ENCODE measurements around the gene TOP1. TPM values are rescaled to one million over a fixed set of nuclear protein-coding genes. Genes with fewer than 3 reads are reported as not detected.

TOP1 gene
- 108 and 125 TPM in 2 replicates for total RNA-seq (2021)
- percentile 96 among the genes with signal in this experiment for Bru-seq, nascent RNA
- BruChase-seq, experiment 1, labeled RNA remaining after a 2-hour chase: percentile 90 among the genes with signal in this experiment
- BruChase-seq, experiment 2, labeled RNA remaining after a 6-hour chase: percentile 93 among the genes with signal in this experiment
- long read RNA-seq, transcript TOP1-201 (21 exons, 3,738 nt): major isoform, 41 of 78 reads
- long read RNA-seq, partial matches to known transcripts: 32 of 78 reads
- long read RNA-seq, other reads (novel, unspliced or antisense): 5 of 78 reads

DNA sequence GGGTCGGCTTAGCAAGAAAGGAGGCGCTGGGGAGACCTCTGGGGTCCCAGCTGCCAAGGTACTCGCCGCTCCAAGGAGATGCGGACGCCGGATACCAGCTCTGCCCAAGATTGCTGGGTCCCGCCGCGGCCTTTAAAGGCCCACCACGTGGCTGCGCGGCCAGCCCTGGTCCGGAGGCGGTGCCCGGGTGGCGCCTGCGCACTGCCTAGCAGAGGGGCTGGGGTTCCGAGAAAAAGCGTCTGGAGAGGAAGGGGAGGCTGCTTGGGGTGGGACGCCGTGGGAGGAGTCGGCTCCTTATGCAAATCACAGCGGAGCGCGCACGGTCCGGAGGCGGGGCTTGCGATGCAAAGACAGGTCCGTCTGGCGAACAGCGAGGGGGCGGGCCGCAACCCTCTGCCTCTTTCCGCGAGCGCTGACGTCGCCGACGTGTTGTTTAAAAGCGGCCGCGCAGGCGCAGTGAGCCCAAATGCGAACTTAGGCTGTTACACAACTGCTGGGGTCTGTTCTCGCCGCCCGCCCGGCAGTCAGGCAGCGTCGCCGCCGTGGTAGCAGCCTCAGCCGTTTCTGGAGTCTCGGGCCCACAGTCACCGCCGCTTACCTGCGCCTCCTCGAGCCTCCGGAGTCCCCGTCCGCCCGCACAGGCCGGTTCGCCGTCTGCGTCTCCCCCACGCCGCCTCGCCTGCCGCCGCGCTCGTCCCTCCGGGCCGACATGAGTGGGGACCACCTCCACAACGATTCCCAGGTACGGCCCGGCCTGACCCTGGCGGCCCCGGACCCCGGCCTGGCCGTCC is at the start of gene TOP1:
TSS of gene TOP1 (plus strand) at position 464 of the 791 bp plus-strand sequence. CDS start at position 710, 246 bp downstream.
- peaks cover 35% of the 10 kb centered on the region for H3K4me1 ChIP-seq (ENCODE audit: insufficient read depth, low read length, poor library complexity, severe bottlenecking)
- TF ChIP-seq, protein P1, sequence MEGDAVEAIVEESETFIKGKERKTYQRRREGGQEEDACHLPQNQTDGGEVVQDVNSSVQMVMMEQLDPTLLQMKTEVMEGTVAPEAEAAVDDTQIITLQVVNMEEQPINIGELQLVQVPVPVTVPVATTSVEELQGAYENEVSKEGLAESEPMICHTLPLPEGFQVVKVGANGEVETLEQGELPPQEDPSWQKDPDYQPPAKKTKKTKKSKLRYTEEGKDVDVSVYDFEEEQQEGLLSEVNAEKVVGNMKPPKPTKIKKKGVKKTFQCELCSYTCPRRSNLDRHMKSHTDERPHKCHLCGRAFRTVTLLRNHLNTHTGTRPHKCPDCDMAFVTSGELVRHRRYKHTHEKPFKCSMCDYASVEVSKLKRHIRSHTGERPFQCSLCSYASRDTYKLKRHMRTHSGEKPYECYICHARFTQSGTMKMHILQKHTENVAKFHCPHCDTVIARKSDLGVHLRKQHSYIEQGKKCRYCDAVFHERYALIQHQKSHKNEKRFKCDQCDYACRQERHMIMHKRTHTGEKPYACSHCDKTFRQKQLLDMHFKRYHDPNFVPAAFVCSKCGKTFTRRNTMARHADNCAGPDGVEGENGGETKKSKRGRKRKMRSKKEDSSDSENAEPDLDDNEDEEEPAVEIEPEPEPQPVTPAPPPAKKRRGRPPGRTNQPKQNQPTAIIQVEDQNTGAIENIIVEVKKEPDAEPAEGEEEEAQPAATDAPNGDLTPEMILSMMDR (conservative IDR thresholded peaks at IDR 0.05; ENCODE audit: low read depth, low read length): no peak
- no peak for TF ChIP-seq EZH2 (IDR thresholded peaks at IDR 0.05; ENCODE audit: borderline replicate concordance, low read depth, low read length, poor library complexity, severe bottlenecking)
- no peaks in the 10 kb centered on the region for H3K36me3 ChIP-seq (ENCODE audit: insufficient read depth, low read length, poor library complexity, severe bottlenecking)
- no TSS peak for BruUV-seq (replicated peaks)
- intact Hi-C loops (cut with micrococcal nuclease; ENCODE audit: unreplicated experiment): loop anchor here (1.0 kb wide), 1 partner anchor 38 kb away; no protein-coding TSS in a partner anchor
- peak within 1 kb of the TSS; percentile 96 for H3K4me3 ChIP-seq (ENCODE audit: low read depth, low read length, poor library complexity, severe bottlenecking)
- H3K9me3 ChIP-seq (ENCODE audit: low read depth, low read length, poor library complexity, severe bottlenecking): no peaks in the 10 kb centered on the region
- CTCF ChIA-PET: interaction anchor here (0.6 to 1.2 kb wide), 3 partner anchors 38 to 60 kb away, joined by 3 to 7 read pairs (median 6); no protein-coding TSS in a partner anchor
- H3K27me3 ChIP-seq (replicated peaks; ENCODE audit: insufficient read depth, low read depth, low read length, poor library complexity): no peaks in the 10 kb centered on the region
- peak; percentile 100 for DNase-seq (ENCODE audit: low spot score)
- H3K27ac ChIP-seq (ENCODE audit: low read depth, low read length, poor library complexity, severe bottlenecking): peak within 1 kb of the TSS; percentile 98
- POLR2A ChIA-PET (ENCODE audit: low non-redundant PET): no interaction called here

GRCh38 chr20:40979247-40979646 is 49.4 kb upstream of the TOP1 start:
- Histone ChIP-seq H3K36me3 (ENCODE audit: insufficient read depth, low read length, poor library complexity, severe bottlenecking) (no peaks in the 10 kb centered on the region), H3K27ac (ENCODE audit: low read depth, low read length, poor library complexity, severe bottlenecking) (no peak overlapping the region), H3K9me3 (ENCODE audit: low read depth, low read length, poor library complexity, severe bottlenecking) (peaks cover 15% of the 10 kb centered on the region), H3K27me3 (replicated peaks; ENCODE audit: insufficient read depth, low read depth, low read length, poor library complexity) (no peaks in the 10 kb centered on the region), H3K4me1 (ENCODE audit: insufficient read depth, low read length, poor library complexity, severe bottlenecking) (no peaks in the 10 kb centered on the region), H3K4me3 (ENCODE audit: low read depth, low read length, poor library complexity, severe bottlenecking) (no peak overlapping the region)
- TF ChIP-seq, protein P1 (conservative IDR thresholded peaks at IDR 0.05; ENCODE audit: low read depth, low read length): no peak
- no peak for TF ChIP-seq EZH2 (IDR thresholded peaks at IDR 0.05; ENCODE audit: borderline replicate concordance, low read depth, low read length, poor library complexity, severe bottlenecking)
- POLR2A ChIA-PET (ENCODE audit: low non-redundant PET): no interaction called here
- CTCF ChIA-PET: no interaction called here
- BruUV-seq (replicated peaks): no TSS peak
- intact Hi-C loops (cut with micrococcal nuclease; ENCODE audit: unreplicated experiment): no loop called here
- no peak for DNase-seq (ENCODE audit: low spot score)

DNA sequence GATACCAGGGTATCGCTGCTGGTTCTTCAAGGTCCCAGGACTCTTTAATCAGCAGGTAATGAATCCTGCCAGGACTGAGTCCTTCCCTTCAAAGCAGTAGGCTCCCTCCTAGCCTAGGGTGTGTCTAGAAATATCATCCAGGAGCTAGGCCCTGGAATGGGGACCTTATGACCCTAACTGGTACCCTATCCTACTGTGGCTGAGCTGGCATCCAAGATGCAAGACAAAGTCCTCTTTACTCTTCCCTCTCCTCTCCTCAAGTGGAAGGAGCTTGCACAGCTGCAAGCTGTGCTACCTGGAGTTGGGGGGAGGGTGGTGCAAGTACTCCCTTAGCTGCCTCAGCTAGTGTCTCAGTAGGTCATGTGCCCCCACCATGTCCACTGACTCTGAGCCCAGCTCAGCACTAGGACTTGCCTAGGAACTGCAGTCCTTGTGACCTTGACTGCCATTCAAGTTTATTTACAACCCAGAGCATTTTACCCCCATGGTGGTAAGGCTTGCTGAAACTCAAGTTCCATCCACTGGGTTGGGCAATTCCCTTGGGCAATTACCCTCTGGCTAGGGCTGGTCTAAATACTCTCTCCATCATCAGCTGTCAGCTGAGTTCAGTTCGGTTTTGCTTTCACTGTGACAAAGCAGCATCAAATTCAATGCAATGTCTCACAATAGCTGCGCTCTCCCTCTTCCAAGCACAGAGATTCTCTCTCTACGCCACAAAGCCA is 48.4 kb upstream of the TOP1 start:
- H3K4me3 ChIP-seq (ENCODE audit: low read depth, low read length, poor library complexity, severe bottlenecking): no peak overlapping the region
- no peak for DNase-seq (ENCODE audit: low spot score)
- no peak overlapping the region for H3K27ac ChIP-seq (ENCODE audit: low read depth, low read length, poor library complexity, severe bottlenecking)
- TF ChIP-seq, protein P1 (conservative IDR thresholded peaks at IDR 0.05; ENCODE audit: low read depth, low read length): no peak
- no peak for TF ChIP-seq EZH2 (IDR thresholded peaks at IDR 0.05; ENCODE audit: borderline replicate concordance, low read depth, low read length, poor library complexity, severe bottlenecking)
- ChIA-PET POLR2A (ENCODE audit: low non-redundant PET) (no interaction called here), CTCF (interaction anchor here (0.6 kb wide), 1 partner anchor 70 kb away, joined by 3 read pairs; no protein-coding TSS in a partner anchor)
- no peaks in the 10 kb centered on the region for H3K36me3 ChIP-seq (ENCODE audit: insufficient read depth, low read length, poor library complexity, severe bottlenecking)
- no TSS peak for BruUV-seq (replicated peaks)
- peaks cover 15% of the 10 kb centered on the region for H3K9me3 ChIP-seq (ENCODE audit: low read depth, low read length, poor library complexity, severe bottlenecking)
- no peaks in the 10 kb centered on the region for H3K4me1 ChIP-seq (ENCODE audit: insufficient read depth, low read length, poor library complexity, severe bottlenecking)
- no peaks in the 10 kb centered on the region for H3K27me3 ChIP-seq (replicated peaks; ENCODE audit: insufficient read depth, low read depth, low read length, poor library complexity)
- intact Hi-C loops (cut with micrococcal nuclease; ENCODE audit: unreplicated experiment): no loop called here
